ENCODE measurements around the gene NCR1. TPM values are rescaled to one million over a fixed set of nuclear protein-coding genes. Genes with fewer than 3 reads are reported as not detected.
"Not testable (repeated sequence)": the region's sequence is repeated elsewhere in the genome, so short reads cannot be mapped to it uniquely, and the experiment has no call there.

NCR1 gene
- 0.37 TPM for polyA plus RNA-seq (ENCODE audit: insufficient read length)
- long read RNA-seq, donor 1: 0 reads
- long read RNA-seq, donor 2: 0 reads
- long read RNA-seq, donor 3: 0 reads
- long read RNA-seq, donor 4: 0 reads
- long read RNA-seq, donor 5: 0 reads
- long read RNA-seq, donor 6: 0 reads
- long read RNA-seq, donor 7: 0 reads
- long read RNA-seq, donor 8: 0 reads

- no peak for DNase-seq
Measured at GRCh38 chr19:54905803-54906511, at the start of gene NCR1. TSS of gene NCR1 (plus strand) at chr19:54906148. CDS start at chr19:54906188, 40 bp downstream.

- not testable (repeated sequence) for DNase-seq
Measured at GRCh38 chr19:54858476-54858875, 47.5 kb upstream of the NCR1 start.

GRCh38 chr19:54859421-54859820 is 46.5 kb upstream of the NCR1 start:
- DNase-seq: not testable (repeated sequence)

- DNase-seq: not testable (repeated sequence)
Measured at GRCh38 chr19:54863459-54863858, 42.5 kb upstream of the NCR1 start.

- no peak for DNase-seq
Measured at GRCh38 chr19:54871696-54872095, 34.3 kb upstream of the NCR1 start.

- DNase-seq: no peak
Measured at GRCh38 chr19:54873990-54874389, 32.0 kb upstream of the NCR1 start, which contains the start of gene FCAR. TSS of gene FCAR (plus strand) at chr19:54874235. CDS start at chr19:54874290, 55 bp downstream.

- no peak for DNase-seq
Measured at GRCh38 chr19:54875506-54875905, 30.4 kb upstream of the NCR1 start.

GRCh38 chr19:54877471-54877870 is 28.5 kb upstream of the NCR1 start:
- no peak for DNase-seq

- no peak for DNase-seq
Measured at GRCh38 chr19:54881884-54882283, 24.1 kb upstream of the NCR1 start.

- DNase-seq: no peak
Measured at GRCh38 chr19:54882758-54883157, 23.2 kb upstream of the NCR1 start.

GRCh38 chr19:54883228-54883627 is 22.7 kb upstream of the NCR1 start:
- DNase-seq: no peak

- DNase-seq: no peak
Measured at GRCh38 chr19:54888239-54888638, 17.7 kb upstream of the NCR1 start.

- no peak for DNase-seq
Measured at GRCh38 chr19:54889566-54889965, 16.4 kb upstream of the NCR1 start.

GRCh38 chr19:54893406-54893805 is 12.5 kb upstream of the NCR1 start:
- DNase-seq: no peak

GRCh38 chr19:54894106-54894505 is 11.8 kb upstream of the NCR1 start:
- not testable (repeated sequence) for DNase-seq

GRCh38 chr19:54896036-54896435 is 9.9 kb upstream of the NCR1 start:
- no peak for DNase-seq

- DNase-seq: not testable (repeated sequence)
Measured at GRCh38 chr19:54898685-54899084, 7.3 kb upstream of the NCR1 start.

GRCh38 chr19:54899646-54900045 is 6.3 kb upstream of the NCR1 start:
- DNase-seq: not testable (repeated sequence)

GRCh38 chr19:54901153-54901552 is 4.8 kb upstream of the NCR1 start:
- DNase-seq: not testable (repeated sequence)

- DNase-seq: no peak
Measured at GRCh38 chr19:54902061-54902460, 3.9 kb upstream of the NCR1 start.

- no peak for DNase-seq
Measured at GRCh38 chr19:54903303-54903702, 2.6 kb upstream of the NCR1 start.

- not testable (repeated sequence) for DNase-seq
Measured at GRCh38 chr19:54904261-54904660, 1.7 kb upstream of the NCR1 start.

- no peak for DNase-seq
Measured at GRCh38 chr19:54905421-54905802, 536 bp upstream of the NCR1 start.

GRCh38 chr19:54906819-54907218 is 871 bp downstream of the NCR1 start:
- no peak for DNase-seq
